HG03039 (cell line): ENCODE results near the gene MIOS.
A peak's percentile ranks its signal among the peaks of the same experiment; 100 is the strongest.

Experiments used
- ATAC-seq: cut with Tn5 transposase; IDR thresholded peaks from one replicate; pipeline ENCODE4 v1.9.1; 2021; ENCODE audit warnings: mild to moderate bottlenecking, moderate library complexity; ENCODE audit not compliant: unreplicated experiment

MIOS gene

DNA sequence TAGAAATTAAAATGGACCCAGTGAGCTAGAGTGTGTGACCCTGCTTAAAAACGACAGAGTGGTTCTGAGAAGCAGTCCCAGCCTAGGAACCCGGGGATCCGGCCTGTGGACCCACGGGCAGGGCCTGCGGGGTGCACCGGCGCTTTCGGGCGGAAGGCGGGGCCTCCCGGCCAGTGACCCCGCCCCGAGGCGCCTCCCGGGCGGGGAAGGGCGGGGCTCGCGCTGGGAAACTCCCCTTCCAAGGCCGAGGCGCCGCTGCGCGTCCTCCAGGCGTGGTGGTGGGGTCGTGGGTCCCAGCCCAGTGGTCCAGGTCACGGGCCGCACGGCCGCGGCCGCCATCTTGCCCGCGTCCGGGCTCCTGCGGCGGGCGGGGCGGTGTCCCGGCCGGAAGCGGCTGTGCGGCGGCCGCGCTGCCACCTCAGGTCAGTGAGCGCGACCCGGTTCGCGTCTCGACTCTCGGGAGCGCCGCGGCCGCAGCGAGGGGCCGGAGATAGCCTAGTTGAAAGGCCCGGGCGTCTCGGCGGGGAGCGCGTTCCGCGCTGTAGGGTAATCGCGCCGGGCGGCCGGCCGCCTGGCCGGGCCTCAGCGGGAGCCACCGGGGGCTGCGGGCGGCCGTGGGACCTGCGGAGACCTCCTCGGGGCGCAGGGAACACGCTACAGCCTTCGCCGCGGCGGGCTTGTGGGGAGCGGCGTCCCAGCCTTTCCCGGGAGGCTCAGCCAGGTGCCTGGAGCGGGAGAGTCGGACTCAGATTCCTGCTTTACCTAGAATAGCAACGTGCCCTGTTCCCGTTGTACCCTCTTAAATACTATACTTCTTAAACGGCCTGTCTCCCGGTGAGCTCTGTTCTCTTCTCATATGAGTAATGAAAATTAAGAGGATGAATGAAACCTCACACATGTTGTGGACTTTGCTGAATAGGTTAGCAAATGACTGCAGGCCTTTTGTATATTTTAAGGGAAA is at the start of gene MIOS:
Gene MIOS (plus strand): TSS at position 234 of the 961 bp plus-strand sequence. CDS start 5,592 bp downstream, outside the sequence.
- peak; percentile 70 for ATAC-seq

DNA sequence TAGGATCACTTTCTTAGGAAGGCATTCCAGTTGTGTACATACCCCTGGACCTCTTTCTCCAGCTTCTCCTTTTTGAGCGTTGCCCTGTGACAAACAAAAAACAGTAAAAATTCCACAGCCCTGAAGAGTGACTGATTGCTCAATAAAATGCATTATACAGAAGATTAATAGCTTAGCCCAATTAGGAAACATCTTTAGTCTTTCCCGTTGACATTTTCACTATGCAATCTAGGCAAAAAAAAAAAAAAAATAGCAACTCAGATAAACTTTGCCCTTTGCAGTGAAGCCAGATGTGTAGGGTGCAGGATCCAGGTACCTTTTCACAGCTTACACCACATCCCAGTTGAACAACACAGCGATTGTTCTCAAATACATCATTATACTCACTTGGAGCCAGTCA is 48.9 kb upstream of the MIOS start:
- ATAC-seq, result no peak

DNA sequence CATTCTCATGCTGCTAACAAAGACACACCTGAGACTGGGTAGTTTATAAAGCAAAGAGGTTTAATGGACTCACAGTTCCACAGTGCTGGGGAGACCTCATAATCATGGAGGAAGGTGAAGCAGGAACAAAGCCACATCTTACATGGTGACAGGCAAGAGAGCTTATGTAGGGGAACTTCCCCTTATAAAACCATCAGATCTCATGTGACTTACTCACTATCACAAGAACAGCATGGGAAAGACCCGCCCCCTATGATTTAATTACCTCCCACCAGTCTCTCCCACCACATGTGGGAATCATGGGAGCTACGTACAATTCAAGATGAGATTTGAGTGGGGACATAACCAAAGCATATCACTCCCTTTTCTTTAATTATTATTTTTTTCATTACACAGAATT is 47.6 kb upstream of the MIOS start:
- ATAC-seq, result no peak

DNA sequence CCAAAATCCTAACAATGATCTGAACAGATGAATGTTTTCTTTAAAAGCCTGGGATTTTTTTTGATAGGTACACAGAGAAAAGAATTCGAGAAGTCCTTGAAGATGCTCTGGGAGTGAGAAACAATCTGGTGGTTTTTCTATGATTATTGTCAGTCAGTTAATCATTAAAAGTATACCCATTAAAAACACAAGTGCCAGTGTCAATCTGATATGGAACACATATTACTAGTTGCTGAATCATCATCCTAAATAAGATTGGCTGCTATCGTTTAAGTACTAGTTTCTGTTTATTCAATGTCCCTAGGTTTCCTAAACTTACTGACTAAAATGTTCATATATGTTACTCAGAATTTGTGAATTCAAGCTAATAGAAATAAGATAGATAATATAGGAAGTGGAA is 47.2 kb upstream of the MIOS start:
- no peak for ATAC-seq

DNA sequence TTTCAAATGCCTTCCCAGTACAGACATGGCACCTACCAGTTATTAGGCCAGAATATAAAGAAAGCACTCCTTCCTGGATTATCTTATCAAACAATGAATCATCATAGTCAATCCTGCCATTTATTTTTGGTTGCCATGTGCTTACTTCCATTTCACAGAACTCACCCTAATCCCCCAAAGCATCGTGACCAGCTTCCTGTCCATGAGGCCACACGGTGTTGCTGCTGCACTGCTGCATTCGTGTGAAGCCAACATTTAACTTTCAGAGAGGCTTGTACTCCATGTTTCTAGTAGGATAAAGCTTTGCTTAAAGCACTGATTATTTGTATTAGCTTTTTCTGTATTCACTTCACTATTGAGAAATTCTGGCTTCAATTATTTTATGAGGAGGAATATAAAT is 45.4 kb upstream of the MIOS start:
- no peak for ATAC-seq

DNA sequence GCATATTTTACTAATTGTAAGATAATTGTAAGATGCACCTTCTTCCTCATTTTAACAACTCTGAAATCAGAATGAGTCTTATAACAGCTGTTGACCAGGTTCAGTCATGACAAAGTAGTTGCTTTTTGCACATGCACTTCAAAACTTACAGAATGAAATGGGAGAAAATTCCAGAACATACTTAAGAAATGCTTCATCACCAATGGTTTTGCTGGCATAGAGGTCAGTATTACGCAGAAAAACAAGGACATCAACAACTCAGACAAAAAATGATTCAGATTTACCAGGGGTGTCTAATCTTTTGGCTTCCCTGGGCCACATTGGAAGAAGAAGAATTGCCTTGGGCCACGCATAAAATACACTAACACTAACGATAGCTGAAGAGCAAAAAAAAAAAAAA is 44.3 kb upstream of the MIOS start:
- no peak for ATAC-seq

DNA sequence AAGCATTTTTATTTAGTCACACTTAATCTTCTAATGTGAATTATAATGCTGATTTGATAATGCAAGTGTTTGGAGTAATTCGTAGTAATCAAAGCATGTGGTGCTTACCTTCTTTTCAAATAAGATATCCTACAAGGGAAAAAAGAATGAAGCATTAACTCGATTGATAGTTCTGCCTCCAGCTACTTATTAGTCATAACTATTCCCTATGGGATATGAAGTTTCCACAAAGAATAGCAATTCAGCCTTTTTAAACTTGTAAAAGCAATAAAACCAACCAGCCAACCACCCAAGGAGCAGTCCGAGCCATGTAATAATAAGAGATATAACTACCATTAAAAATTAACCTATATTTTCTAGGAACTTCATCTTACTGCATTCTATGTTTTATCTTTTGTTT is 42.6 kb upstream of the MIOS start:
- ATAC-seq, result no peak

DNA sequence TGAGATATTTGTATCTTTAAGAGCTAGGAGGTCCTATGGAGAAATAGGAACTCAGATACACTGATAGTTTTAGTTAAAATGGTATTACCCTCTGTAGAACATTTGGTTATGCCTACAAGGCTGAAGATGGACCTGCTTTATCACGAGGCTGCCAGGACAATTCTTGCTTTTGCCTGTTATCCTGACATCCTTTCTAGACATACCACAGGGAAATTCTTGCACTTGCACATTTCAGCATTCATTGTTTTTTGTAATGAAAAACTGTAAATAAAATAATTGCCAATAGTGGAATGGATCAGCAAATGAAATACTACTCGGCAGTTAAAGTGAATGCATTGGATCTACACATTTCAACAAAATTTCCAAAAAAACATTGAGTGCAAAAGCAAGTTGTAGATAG is 40.7 kb upstream of the MIOS start:
- no peak for ATAC-seq

DNA sequence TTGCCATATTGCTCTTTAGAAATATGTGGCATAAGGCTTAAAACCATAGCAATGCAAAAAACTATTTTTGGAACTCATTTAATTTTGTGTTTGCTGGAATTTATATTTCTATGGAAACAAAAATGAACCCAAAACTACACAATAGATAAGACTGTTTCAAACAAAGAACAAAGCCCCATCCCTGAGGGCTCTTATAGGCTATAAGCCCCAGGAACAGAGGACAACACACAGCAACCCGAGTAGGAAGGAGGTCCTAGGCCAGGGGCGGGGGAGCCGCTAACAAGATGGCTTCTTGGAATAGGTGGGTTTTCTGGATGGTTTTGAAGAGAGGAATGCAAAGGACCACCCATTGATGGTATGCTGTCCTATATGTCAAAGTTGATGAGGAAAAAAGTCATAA is 39.6 kb upstream of the MIOS start:
- ATAC-seq, result no peak

DNA sequence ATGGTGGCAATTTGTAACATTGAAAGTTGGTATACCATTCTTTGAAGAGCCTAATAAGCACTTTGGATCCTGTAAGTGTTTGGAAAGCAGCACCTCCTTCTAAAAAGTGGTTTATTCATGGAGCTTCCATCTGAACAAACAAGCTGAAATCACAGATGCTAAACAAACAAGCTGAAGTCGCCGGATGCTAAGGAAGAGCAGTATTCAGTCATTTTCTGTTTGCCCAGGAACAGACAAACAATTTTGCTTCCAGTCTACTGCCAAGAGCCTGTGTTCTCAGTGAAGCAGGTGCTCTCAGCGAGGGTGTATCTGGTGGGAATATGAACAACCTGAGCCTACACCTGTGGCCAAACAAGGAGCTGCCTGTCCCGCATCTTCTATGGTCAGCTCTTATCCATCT is 37.4 kb upstream of the MIOS start:
- no peak for ATAC-seq

DNA sequence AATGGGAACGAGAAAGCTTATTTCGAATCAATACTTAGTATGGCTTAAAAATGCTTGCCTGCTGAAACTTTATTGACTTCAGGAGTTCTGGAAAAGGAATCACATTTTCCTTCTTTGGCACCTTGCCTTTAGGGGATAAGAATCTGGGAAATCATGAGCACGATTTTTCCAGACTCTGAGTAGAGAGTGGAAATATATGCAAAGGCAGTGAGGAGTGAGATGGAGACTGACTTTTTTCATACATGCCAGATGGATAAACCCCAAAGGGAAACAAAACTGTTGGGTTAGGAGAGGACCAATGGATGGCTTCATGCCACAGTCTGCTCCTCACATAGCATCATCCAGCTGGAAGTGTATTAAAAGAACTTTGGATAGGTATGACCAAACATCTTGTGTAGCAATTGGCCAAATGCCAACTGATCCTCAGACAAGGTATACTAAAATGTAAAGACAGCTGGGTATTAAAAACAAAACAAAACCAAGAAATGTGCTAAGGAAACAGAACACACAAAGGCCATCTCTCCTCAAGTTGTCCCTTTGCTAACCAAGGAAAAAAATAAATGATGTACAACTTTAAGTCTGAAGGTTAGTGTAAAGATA is 32.8 kb upstream of the MIOS start:
- ATAC-seq, result no peak

DNA sequence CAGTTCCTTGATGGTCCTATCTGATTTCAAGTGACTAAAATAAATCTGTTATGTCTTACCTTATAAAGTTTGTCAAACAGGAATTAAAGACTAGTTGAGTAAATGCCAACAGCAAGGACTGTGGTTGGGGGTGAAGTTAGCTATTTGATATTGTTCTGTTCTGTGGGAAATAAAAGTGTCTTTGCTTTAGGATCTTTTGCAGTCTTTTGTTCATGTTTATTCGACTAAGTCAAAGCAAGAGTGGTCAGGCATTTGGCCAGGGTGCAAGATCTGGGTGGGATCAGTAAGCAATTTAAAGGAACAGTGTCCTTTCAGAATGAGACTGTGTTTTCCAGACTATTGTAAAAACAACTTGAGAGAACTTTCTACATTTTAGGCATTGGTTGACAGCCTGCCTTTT is 31.0 kb upstream of the MIOS start, which contains the start of gene COL28A1:
Gene COL28A1 (minus strand): TSS at position 183 of the 400 bp plus-strand sequence. CDS start 2,998 bp downstream, outside the sequence.
- ATAC-seq, result no peak

DNA sequence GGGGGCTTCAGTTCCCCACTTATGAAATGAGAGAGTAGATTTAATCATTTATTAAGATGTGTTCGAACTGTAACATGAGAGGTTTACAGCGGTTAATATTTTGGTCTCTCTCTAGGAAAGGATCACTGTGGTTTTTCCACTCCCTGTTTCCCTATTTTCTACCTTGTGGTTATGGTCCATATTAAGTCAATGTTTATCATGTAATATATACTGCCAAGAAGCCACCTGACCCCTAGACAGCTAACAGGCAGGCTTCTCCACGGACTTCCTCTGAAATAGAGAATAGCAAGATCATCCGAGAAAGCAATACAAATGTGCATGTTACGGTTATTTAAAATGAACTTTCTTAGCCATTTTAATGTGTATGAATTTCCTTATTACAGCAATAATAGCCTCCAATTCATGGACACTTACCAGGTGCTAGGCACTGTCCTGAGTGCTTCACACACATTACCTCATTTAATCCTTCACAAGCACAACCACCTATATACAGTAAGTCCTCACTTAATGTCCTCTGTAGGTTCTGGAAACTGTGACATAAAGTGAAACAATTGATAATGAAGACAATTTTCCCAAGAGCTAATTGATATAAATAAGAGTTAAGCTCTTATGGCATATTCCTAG is 30.2 kb upstream of the MIOS start:
- no peak for ATAC-seq

DNA sequence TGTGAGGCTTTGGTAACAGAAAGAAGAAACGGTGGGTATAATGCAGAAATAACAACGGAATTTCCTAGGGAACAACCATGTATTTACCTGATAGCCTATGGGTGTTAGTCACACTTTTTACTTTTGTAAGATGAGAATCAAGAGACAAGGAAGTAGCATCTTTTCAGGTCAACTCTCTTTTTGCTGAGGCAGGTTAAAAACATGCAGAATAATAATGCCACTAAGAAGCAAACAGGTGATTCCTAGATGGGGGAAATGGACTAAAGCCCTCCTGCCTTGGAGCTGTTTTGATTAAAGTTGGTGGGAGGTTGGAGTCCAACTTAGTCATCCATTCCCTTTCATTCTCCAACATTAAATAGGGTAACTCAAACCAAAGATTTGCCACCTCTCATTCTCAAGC is 29.0 kb upstream of the MIOS start:
- no peak for ATAC-seq

DNA sequence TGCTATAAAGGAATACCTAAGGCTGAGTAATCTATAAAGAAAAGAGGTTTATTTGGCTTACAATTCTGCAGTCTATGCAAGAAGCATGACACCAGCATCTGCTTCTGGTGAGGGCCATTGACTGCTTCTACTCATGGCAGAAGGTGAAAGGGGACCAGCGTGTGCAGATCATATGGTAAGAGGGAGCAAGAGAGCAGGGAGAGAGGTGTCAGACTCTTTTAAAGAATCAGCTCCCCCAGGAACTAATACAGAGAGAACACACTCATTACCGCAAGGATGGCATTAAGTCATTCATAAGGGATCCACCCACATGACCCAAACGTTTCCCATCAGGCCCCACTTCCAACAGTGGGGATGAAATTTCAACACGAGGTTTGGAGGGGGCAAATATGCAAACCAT is 27.5 kb upstream of the MIOS start:
- no peak for ATAC-seq

DNA sequence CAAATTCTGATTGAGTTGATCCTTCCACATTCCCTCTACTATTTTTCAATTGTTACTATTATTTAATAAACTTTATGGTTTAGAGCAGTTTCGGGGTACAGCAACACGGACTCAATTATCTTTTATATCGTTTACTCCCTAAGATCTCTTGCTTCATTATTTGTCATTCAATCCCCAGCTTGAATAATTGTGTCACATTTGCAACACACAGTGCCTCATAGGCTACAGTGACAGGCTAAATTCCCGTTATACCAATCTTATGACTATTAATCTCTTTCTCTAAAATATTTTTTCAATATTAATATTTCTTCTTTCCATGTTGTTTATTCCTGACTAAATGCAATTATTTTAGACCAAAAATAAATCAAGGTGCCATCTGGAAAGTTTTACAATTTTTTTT is 27.0 kb upstream of the MIOS start:
- ATAC-seq, result no peak

DNA sequence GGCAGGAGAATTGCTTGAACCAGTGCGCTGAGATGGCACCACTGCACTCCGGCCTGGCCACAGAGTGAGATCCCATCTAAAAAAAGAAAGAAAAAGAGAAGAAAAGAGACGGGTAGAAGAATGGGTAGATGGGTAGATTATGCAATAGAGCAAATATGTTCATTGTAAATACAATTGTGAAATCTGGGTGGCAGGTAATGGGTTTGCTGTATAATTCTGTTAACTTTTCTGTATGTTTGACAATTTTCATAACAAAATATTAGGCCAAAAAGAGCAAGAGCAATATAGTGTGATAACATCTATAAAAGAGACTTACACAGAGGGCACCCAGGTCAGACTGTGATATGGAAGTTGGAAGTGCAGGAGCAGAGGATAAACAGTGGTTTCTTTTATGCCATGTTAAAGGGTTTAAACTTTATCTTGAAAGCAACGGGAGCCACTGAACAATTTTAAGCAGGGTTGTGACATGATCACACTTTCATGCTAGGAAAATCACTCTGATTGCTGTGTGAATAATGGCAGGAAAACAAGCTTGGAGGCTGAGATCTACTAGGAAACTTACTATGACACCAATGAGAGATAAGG is 24.3 kb upstream of the MIOS start:
- no peak for ATAC-seq

DNA sequence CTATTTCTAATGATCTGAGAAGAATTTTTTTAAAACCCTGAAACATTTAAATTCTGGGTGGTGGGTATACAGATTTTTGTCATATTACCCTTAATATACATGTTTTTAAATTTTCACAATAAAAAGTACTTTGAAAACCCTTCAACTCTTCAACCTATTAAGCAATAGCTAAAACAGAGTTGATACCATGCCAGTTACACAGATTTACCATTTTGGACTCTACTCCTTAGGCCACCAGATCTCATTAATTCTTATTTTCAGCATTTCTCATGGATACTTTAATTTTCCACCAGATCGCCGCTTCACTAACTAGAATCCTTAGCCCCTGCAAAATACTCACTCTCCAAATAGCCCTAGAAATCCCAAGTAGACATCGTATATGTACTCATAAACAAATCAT is 18.3 kb upstream of the MIOS start:
- no peak for ATAC-seq

DNA sequence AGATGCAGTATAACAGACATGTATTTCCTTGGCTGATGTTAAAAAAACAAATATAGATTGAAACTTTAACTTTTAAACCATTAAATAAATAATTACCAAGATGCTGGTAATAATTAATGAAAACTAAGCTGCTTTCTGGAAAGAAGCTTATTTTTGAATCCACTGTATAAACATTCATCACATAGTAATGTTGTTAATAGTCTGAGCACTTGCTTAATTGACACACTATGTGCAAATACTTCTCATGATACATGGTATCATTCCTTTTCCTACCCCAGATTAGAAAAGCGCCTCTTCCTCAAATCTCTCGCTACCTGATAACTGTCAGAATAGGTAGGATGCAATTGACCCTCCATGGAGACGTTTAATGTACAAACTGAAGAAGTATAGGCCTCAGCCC is 16.0 kb upstream of the MIOS start:
- no peak for ATAC-seq

DNA sequence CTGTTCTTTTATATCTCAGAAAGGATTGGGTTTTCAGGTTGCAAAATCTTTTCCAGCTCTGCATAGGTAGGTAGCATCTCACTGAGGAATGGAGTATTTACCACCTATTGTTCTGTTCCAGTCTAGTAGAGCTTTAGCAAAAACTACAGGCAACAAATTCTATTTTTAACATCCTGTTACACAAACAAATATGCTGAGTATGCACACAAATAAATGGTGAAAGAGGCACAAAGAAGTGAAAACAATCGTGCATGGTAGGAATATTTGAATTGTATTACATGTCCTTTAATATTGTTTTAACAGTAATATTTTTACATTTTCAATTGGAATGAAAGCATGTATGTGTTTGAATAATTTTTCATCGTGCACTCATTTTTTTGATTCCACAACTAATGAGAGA is 14.5 kb upstream of the MIOS start:
- no peak for ATAC-seq

DNA sequence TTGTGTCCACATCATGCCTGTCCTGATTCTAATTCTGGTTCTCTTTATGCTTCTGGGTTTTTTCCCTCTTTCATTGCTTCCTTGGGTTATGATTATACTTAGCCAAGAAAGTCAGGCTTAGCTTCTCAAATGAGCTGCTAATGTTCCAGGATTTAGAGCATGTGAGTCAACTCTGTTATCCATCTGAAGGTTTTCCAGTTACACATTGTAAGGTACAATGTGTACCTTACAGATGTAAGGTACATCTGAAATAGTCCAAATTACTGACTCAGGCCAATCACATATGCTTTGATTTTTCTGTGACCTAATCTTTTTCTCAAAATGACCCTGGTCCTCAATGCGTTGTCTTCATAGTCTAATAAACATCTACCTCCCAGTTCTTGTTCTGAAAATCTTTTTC is 13.3 kb upstream of the MIOS start:
- ATAC-seq, result no peak
